H9 (cell line): ENCODE data around the gene NCAM2. TPM values are rescaled to one million over a fixed set of nuclear protein-coding genes. Genes with fewer than 3 reads are reported as not detected.

ENCODE experiments used
- DNase-seq: peaks from one replicate; pipeline ENCODE4 v3.0.0-alpha.2; 2017
- H2AFZ ChIP-seq: one replicate; pipeline ENCODE4 v1.6.1; 2013; ENCODE audit warnings: mild to moderate bottlenecking, low read length, control low read depth, moderate library complexity
- H2AK5ac ChIP-seq: 2 replicates; pipeline ENCODE4 v1.6.1; 2013; ENCODE audit warnings: low read length, control low read depth, mixed read lengths; ENCODE audit not compliant: insufficient read length
- H2BK120ac ChIP-seq: one replicate; pipeline ENCODE4 v1.6.1; 2013; ENCODE audit warnings: low read depth, mild to moderate bottlenecking, low read length, control low read depth, inconsistent platforms; ENCODE audit not compliant: poor library complexity, severe bottlenecking
- H2BK12ac ChIP-seq: 2 replicates; pipeline ENCODE4 v1.6.1; 2013; ENCODE audit warnings: low read length, control low read depth, mixed read lengths, low read depth; ENCODE audit not compliant: insufficient read length
- H2BK15ac ChIP-seq: 2 replicates; pipeline ENCODE4 v1.6.1; 2013; ENCODE audit warnings: low read depth, low read length, control low read depth
- H2BK20ac ChIP-seq: one replicate; pipeline ENCODE4 v1.6.1; 2013; ENCODE audit warnings: low read depth, mild to moderate bottlenecking, low read length, control low read depth, inconsistent platforms; ENCODE audit not compliant: poor library complexity, severe bottlenecking
- H2BK5ac ChIP-seq: 2 replicates; pipeline ENCODE4 v1.6.1; 2013; ENCODE audit warnings: low read length, control low read depth, mixed read lengths; ENCODE audit not compliant: insufficient read length
- H3K14ac ChIP-seq: 2 replicates; pipeline ENCODE4 v1.6.1; 2013; ENCODE audit warnings: low read length, control low read depth; ENCODE audit not compliant: insufficient read depth
- H3K18ac ChIP-seq: 2 replicates; pipeline ENCODE4 v1.6.1; 2013; ENCODE audit warnings: low read depth, mild to moderate bottlenecking, mixed read lengths, low read length, control low read depth; ENCODE audit not compliant: insufficient read length
- H3K23ac ChIP-seq: 2 replicates; pipeline ENCODE4 v1.6.1; 2013; ENCODE audit warnings: low read length, control low read depth, mixed read lengths, low read depth; ENCODE audit not compliant: insufficient read length
- H3K23me2 ChIP-seq: 2 replicates; pipeline ENCODE4 v1.6.1; 2013; ENCODE audit warnings: low read depth, mild to moderate bottlenecking, mixed read lengths, low read length, control low read depth; ENCODE audit not compliant: insufficient read length, poor library complexity, severe bottlenecking
- H3K27ac ChIP-seq: 2 replicates; pipeline ENCODE4 v1.5.1; 2013; ENCODE audit warnings: low read length, control low read depth, mixed read lengths, low read depth; ENCODE audit not compliant: insufficient read length
- H3K27me3 ChIP-seq: 2 replicates; pipeline ENCODE4 v1.6.1; 2013; ENCODE audit warnings: low read length, control low read depth, inconsistent platforms; ENCODE audit not compliant: insufficient read depth
- H3K4ac ChIP-seq: 2 replicates; pipeline ENCODE4 v1.6.1; 2013; ENCODE audit warnings: low read depth, mild to moderate bottlenecking, control low read depth, inconsistent platforms, low read length, moderate library complexity
- H3K4me1 ChIP-seq: 2 replicates; pipeline ENCODE4 v1.6.1; 2013; ENCODE audit warnings: low read length, control low read depth, inconsistent platforms; ENCODE audit not compliant: insufficient read depth
- H3K4me2 ChIP-seq: 2 replicates; pipeline ENCODE4 v1.6.1; 2013; ENCODE audit warnings: low read length, control low read depth, mixed read lengths; ENCODE audit not compliant: insufficient read length, insufficient read depth
- H3K56ac ChIP-seq: 2 replicates; pipeline ENCODE4 v1.6.1; 2013; ENCODE audit warnings: low read depth, mild to moderate bottlenecking, mixed read lengths, low read length, control low read depth; ENCODE audit not compliant: insufficient read length
- H3K79me1 ChIP-seq: 2 replicates; pipeline ENCODE4 v1.6.1; 2013; ENCODE audit warnings: low read depth, mild to moderate bottlenecking, moderate library complexity, low read length, control low read depth, inconsistent platforms; ENCODE audit not compliant: insufficient read depth, poor library complexity, severe bottlenecking
- H3K79me2 ChIP-seq: 2 replicates; pipeline ENCODE4 v1.6.1; 2013; ENCODE audit warnings: low read length, control low read depth, inconsistent platforms; ENCODE audit not compliant: insufficient read depth
- H3K9ac ChIP-seq: 2 replicates; pipeline ENCODE4 v1.6.1; 2013; ENCODE audit warnings: low read length, control low read depth, mixed read lengths; ENCODE audit not compliant: insufficient read length; ENCODE audit errors: extremely low read depth
- H3K9me3 ChIP-seq: one replicate; pipeline ENCODE4 v1.6.1; 2013; ENCODE audit warnings: low read depth, low read length, inconsistent platforms; ENCODE audit not compliant: control insufficient read depth
- H3T11ph ChIP-seq: one replicate; pipeline ENCODE4 v1.6.1; 2013; ENCODE audit warnings: mild to moderate bottlenecking, low read length, control low read depth, inconsistent platforms
- H4K20me1 ChIP-seq: one replicate; pipeline ENCODE4 v1.6.1; 2013; ENCODE audit not compliant: control insufficient read depth, insufficient read length, insufficient read depth
- H4K5ac ChIP-seq: 2 replicates; pipeline ENCODE4 v1.6.1; 2013; ENCODE audit warnings: low read depth, mild to moderate bottlenecking, mixed read lengths, low read length, control low read depth; ENCODE audit not compliant: insufficient read length
- H4K8ac ChIP-seq: replicated peaks from 2 replicates; pipeline ENCODE4 v1.6.1; 2013; ENCODE audit warnings: low read length, control low read depth, mixed read lengths, low read depth; ENCODE audit not compliant: insufficient read length
- H4K91ac ChIP-seq: 2 replicates; pipeline ENCODE4 v1.6.1; 2013; ENCODE audit warnings: low read depth, mild to moderate bottlenecking, moderate library complexity, mixed read lengths, low read length, control low read depth; ENCODE audit not compliant: insufficient read length
- H3K27ac Mint-ChIP-seq, 3 experiments: 2 replicates in 2 of 3; 3 replicates in 1 of 3; pipeline ENCODE4 v1.8.0; 2020 to 2021; ENCODE audit warnings: mixed read lengths in 3 of 3, mild to moderate bottlenecking in 1 of 3, moderate library complexity in 1 of 3
- H3K27me3 Mint-ChIP-seq: 2 replicates; pipeline ENCODE4 v1.8.0; 2021; ENCODE audit warnings: low read depth, mild to moderate bottlenecking, moderate library complexity, mixed read lengths
- H3K36me3 Mint-ChIP-seq, 3 experiments: 2 replicates in 2 of 3; 3 replicates in 1 of 3; pipeline ENCODE4 v1.8.0; 2020 to 2021; ENCODE audit warnings: low read depth in 3 of 3, mixed read lengths in 3 of 3; ENCODE audit not compliant: insufficient read depth in 1 of 3
- H3K4me1 Mint-ChIP-seq, 2 experiments: 2 replicates each; pipeline ENCODE4 v1.8.0; 2020; ENCODE audit warnings: mixed read lengths in 2 of 2
- H3K4me3 Mint-ChIP-seq, 2 experiments: 2 replicates in 1 of 2; 3 replicates in 1 of 2; pipeline ENCODE4 v1.8.0; 2020 to 2021; ENCODE audit warnings: mild to moderate bottlenecking in 2 of 2, mixed read lengths in 2 of 2, moderate library complexity in 1 of 2
- H3K9me3 Mint-ChIP-seq, 2 experiments: 2 replicates in 1 of 2; 3 replicates in 1 of 2; pipeline ENCODE4 v1.8.0; 2020; ENCODE audit warnings: mild to moderate bottlenecking in 2 of 2, mixed read lengths in 2 of 2, moderate library complexity in 1 of 2
- WGBS: extraction: QIAGEN DNeasy Blood & Tissue Kit; methylation state at CpG from one replicate; pipeline ENCODE4 v1.1.7; 2013; ENCODE audit warnings: missing lambda C conversion rate, low lambda C conversion rate, mixed read lengths; ENCODE audit not compliant: insufficient read length; ENCODE audit errors: extremely low coverage; 5-methylcytosine and 5-hydroxymethylcytosine counted together
- total RNA-seq: library from RNA; stranded (reverse); gene quantifications from 2 replicates; pipeline ENCODE4 v1.2.1, GENCODE V29; 2021
- TF ChIP-seq, protein P1 (sequence below): fragments of 200-600 bp; sonication (generic); conservative IDR thresholded peaks from 3 replicates; pipeline ENCODE4 v1.8.0; 2021; ENCODE audit warnings: antibody characterized with exemption, mild to moderate bottlenecking

Gene NCAM2
- total RNA-seq, 1 experiment from 2014 or later: 2.2 TPM

DNA sequence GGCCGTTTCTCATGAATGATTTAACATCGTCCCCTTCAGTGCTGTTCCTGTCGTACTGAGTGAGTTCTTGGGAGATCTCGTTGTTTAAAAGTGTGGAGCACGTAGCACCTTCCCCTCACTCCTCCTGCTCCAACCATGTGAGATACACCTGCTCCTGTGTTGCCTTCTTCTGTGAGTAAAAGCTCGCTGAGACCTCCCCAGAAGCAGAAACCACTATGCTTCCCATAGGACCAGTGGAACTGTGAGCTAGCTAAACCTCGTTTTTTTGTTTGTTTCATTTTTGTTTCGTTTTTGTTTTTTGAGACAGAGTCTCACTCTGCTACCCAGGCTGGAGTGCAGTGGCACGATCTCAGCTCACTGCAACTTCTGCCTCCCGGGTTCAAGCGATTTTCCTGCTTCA lies 198.6 kb downstream of the NCAM2 start:
- Histone ChIP-seq H3K9ac (no peak overlapping the region), H3K79me1 (no peaks in the 10 kb centered on the region), H2AFZ (no peak overlapping the region), H2BK12ac (no peak overlapping the region), H3K23ac (no peak overlapping the region), H3K9me3 (no peaks in the 10 kb centered on the region), H3K14ac (no peak overlapping the region), H2BK5ac (no peak overlapping the region), H4K20me1 (no peaks in the 10 kb centered on the region), H3K4me2 (no peak overlapping the region), H2BK15ac (no peak overlapping the region), H2AK5ac (no peak overlapping the region), H2BK120ac (no peak overlapping the region), H3K4ac (no peak overlapping the region), H3T11ph (no peak overlapping the region), H4K5ac (no peak overlapping the region), H4K8ac (no peak overlapping the region), H3K23me2 (no peaks in the 10 kb centered on the region), H3K56ac (no peak overlapping the region), H4K91ac (no peak overlapping the region), H3K79me2 (no peaks in the 10 kb centered on the region), H3K4me1 (no peaks in the 10 kb centered on the region), H3K18ac (no peak overlapping the region), H2BK20ac (no peak overlapping the region), H3K27me3 (no peaks in the 10 kb centered on the region), H3K27ac (no peak overlapping the region)
- TF ChIP-seq, protein P1, sequence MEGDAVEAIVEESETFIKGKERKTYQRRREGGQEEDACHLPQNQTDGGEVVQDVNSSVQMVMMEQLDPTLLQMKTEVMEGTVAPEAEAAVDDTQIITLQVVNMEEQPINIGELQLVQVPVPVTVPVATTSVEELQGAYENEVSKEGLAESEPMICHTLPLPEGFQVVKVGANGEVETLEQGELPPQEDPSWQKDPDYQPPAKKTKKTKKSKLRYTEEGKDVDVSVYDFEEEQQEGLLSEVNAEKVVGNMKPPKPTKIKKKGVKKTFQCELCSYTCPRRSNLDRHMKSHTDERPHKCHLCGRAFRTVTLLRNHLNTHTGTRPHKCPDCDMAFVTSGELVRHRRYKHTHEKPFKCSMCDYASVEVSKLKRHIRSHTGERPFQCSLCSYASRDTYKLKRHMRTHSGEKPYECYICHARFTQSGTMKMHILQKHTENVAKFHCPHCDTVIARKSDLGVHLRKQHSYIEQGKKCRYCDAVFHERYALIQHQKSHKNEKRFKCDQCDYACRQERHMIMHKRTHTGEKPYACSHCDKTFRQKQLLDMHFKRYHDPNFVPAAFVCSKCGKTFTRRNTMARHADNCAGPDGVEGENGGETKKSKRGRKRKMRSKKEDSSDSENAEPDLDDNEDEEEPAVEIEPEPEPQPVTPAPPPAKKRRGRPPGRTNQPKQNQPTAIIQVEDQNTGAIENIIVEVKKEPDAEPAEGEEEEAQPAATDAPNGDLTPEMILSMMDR: no peak
- no peak for DNase-seq
- H3K4me3 Mint-ChIP-seq: no peak overlapping the region
- WGBS: no CpG with 5 or more reads among the region's 11 CpGs
- no peak overlapping the region for H3K27ac Mint-ChIP-seq
- no peaks in the 10 kb centered on the region for H3K36me3 Mint-ChIP-seq
- peaks cover 2% of the 10 kb centered on the region; the same call in 1 of the 2 replicates for H3K27me3 Mint-ChIP-seq
- H3K9me3 Mint-ChIP-seq: no peaks in the 10 kb centered on the region
- H3K4me1 Mint-ChIP-seq: no peaks in the 10 kb centered on the region
